Endothelial cell of umbilical vein (primary cell): ENCODE results near the gene TAF10. TPM values are rescaled to one million over a fixed set of nuclear protein-coding genes. Genes with fewer than 3 reads are reported as not detected.

Source experiments
- BruUV-seq: library from RNA; stranded (reverse); fragments of 400-500 nt; replicated peaks from 2 replicates; lab custom pipeline; 2021; lab: Mats Ljungman, UMichigan
- CTCF ChIA-PET: fragments of 300-600, 350-600 bp; sonication (Branson Sonifier 250); formaldehyde crosslinking; loops from one replicate; lab custom pipeline; 2021; ENCODE audit warnings: antibody characterized with exemption, inconsistent platforms; lab: Charles Lee
- POLR2A ChIA-PET: fragments of 300-600, 350-600 bp; sonication (Branson Sonifier 250); formaldehyde crosslinking; loops from one replicate; lab custom pipeline; 2021; ENCODE audit warnings: antibody characterized with exemption, inconsistent platforms; lab: Charles Lee
- DNase-seq: peaks from one replicate; pipeline ENCODE4 v3.0.0-alpha.2; 2011; ENCODE audit warnings: low read depth, low spot score
- FAIRE-seq: peaks from 2 replicates; lab custom pipeline; 2011; peaks lifted over from hg19 to GRCh38; lab: Jason Lieb, UNC
- H2AFZ ChIP-seq: 2 replicates; pipeline ENCODE4 v1.6.0; 2012; ENCODE audit warnings: low read depth, low read length, control low read depth, inconsistent platforms
- H3K27ac ChIP-seq: 2 replicates; pipeline ENCODE4 v1.5.1; 2011; ENCODE audit warnings: low read depth, mild to moderate bottlenecking, control low read depth, low read length, moderate library complexity; ENCODE audit not compliant: insufficient read depth
- H3K27me3 ChIP-seq, 2 experiments: 2 replicates each; pipeline versions ENCODE4 v1.6.0 to v1.6.1; 2011; ENCODE audit warnings: low read length in 2 of 2, mixed read lengths in 1 of 2; ENCODE audit not compliant: control insufficient read depth in 2 of 2, insufficient read depth in 2 of 2
- H3K36me3 ChIP-seq, 2 experiments: 2 replicates in 1 of 2; 3 replicates in 1 of 2; pipeline ENCODE4 v1.5.1; 2011; ENCODE audit warnings: low read length in 2 of 2, mild to moderate bottlenecking in 1 of 2, moderate library complexity in 1 of 2; ENCODE audit not compliant: control insufficient read depth in 2 of 2, insufficient read depth in 2 of 2; ENCODE audit errors: extremely low read depth in 1 of 2
- H3K4me1 ChIP-seq: 3 replicates; pipeline ENCODE4 v1.5.1; 2011; ENCODE audit warnings: mild to moderate bottlenecking, low read length; ENCODE audit not compliant: control insufficient read depth, insufficient read depth; ENCODE audit errors: extremely low read depth
- H3K4me2 ChIP-seq: 2 replicates; pipeline ENCODE4 v1.6.1; 2011; ENCODE audit warnings: low read length, control low read depth, mixed read lengths; ENCODE audit not compliant: insufficient read depth
- H3K4me3 ChIP-seq, 3 experiments: fragments of 200-600 bp in 1 of 3; sonication (generic), shearing (Covaris generic) in 1 of 3; replicated peaks in 1 of 3; 2 replicates each; pipeline ENCODE4 v1.5.1; 2011 to 2016; ENCODE audit warnings: control low read depth in 3 of 3, low read length in 3 of 3, mild to moderate bottlenecking in 2 of 3, inconsistent platforms in 1 of 3, low read depth in 1 of 3, moderate library complexity in 1 of 3; ENCODE audit not compliant: insufficient read depth in 1 of 3
- H3K79me2 ChIP-seq: 2 replicates; pipeline ENCODE4 v1.6.0; 2012; ENCODE audit warnings: low read length, inconsistent platforms; ENCODE audit not compliant: control insufficient read depth, insufficient read depth
- H3K9ac ChIP-seq: replicated peaks from 2 replicates; pipeline ENCODE3; 2011; ENCODE audit warnings: low read length, control low read depth; ENCODE audit not compliant: insufficient read depth; ENCODE audit errors: extremely low read depth
- H3K9me1 ChIP-seq: replicated peaks from 3 replicates; pipeline ENCODE4 v1.6.0; 2011; ENCODE audit warnings: mild to moderate bottlenecking, low read length; ENCODE audit not compliant: control insufficient read depth, insufficient read depth; ENCODE audit errors: extremely low read depth
- H3K9me3 ChIP-seq: replicated peaks from 2 replicates; pipeline ENCODE4 v1.5.1; 2012; ENCODE audit warnings: low read length, inconsistent platforms; ENCODE audit not compliant: control insufficient read depth, insufficient read depth
- H4K20me1 ChIP-seq: replicated peaks from 2 replicates; pipeline ENCODE3; 2011; ENCODE audit warnings: mild to moderate bottlenecking, low read length; ENCODE audit not compliant: control insufficient read depth, insufficient read depth; ENCODE audit errors: extremely low read depth
- EZH2 ChIP-seq: IDR thresholded peaks from 2 replicates; pipeline ENCODE4 v1.6.1; 2012; ENCODE audit warnings: borderline replicate concordance, low read depth, mild to moderate bottlenecking, moderate library complexity, low read length, inconsistent platforms; ENCODE audit not compliant: severe bottlenecking
- FOS ChIP-seq: IDR thresholded peaks from 2 replicates; pipeline ENCODE4 v1.6.1; 2011; ENCODE audit warnings: mild to moderate bottlenecking, low read length, moderate library complexity, borderline replicate concordance; ENCODE audit not compliant: insufficient read depth
- GATA2 ChIP-seq: IDR thresholded peaks from 2 replicates; pipeline ENCODE4 v1.7.0; 2011; ENCODE audit warnings: low read depth, mild to moderate bottlenecking, moderate library complexity, mixed read lengths, low read length; ENCODE audit not compliant: insufficient read length, insufficient read depth
- JUN ChIP-seq: IDR thresholded peaks from 2 replicates; pipeline ENCODE4 v1.6.1; 2011; ENCODE audit warnings: borderline replicate concordance, low read depth; ENCODE audit not compliant: insufficient read length, insufficient read depth
- MAX ChIP-seq: IDR thresholded peaks from 2 replicates; pipeline ENCODE4 v1.6.1; 2011; ENCODE audit not compliant: insufficient read depth, insufficient read length
- MYC ChIP-seq: IDR thresholded peaks from one replicate; pipeline ENCODE4 v1.6.1; 2011; ENCODE audit warnings: mild to moderate bottlenecking, low read depth, low read length
- POLR2A ChIP-seq: IDR thresholded peaks from 2 replicates; pipeline ENCODE4 v1.6.1; 2012; ENCODE audit warnings: low read depth, mild to moderate bottlenecking, control low read depth, low read length
- POLR2AphosphoS5 ChIP-seq: IDR thresholded peaks from 2 replicates; pipeline ENCODE4 v1.6.1; 2012; ENCODE audit warnings: low read depth, mild to moderate bottlenecking, control low read depth, low read length, moderate library complexity; ENCODE audit not compliant: insufficient read depth
- dilution Hi-C: fragments of 300-500 bp; cut with MboI; formaldehyde crosslinking; loops from one replicate; pipeline ENCODE4 v1.15.0; 2019; ENCODE audit warnings: low sequenced_read_pairs; ENCODE audit not compliant: extremely low pct_ligation_motif_present
- intact Hi-C: fragments of 100-400 bp; cut with micrococcal nuclease; formaldehyde crosslinking; loops from one replicate; pipeline ENCODE4 v1.10.0; 2022
- polyA plus RNA-seq, 4 experiments: library from polyadenylated mRNA; depleted of rRNA in 3 of 4; stranded (reverse) in 3 of 4; unstranded in 1 of 4; fragments of >200 nt; gene quantifications; 2 replicates each; pipeline versions ENCODE4 v1.2.1 to v1.2.3, GENCODE V29; 2011 to 2012; ENCODE audit warnings: missing spikeins in 1 of 4
- total RNA-seq: library from RNA; stranded (reverse); gene quantifications from 2 replicates; pipeline ENCODE4 v1.2.3, GENCODE V29; 2021
- TF ChIP-seq, protein P1 (sequence below), 2 donors: IDR thresholded peaks; 1 replicate in 1 of 2; 2 replicates in 1 of 2; pipeline ENCODE4 v1.5.1; 2011; ENCODE audit warnings: low read length in 2 of 2, mild to moderate bottlenecking in 2 of 2, moderate library complexity in 2 of 2, control low read depth in 1 of 2, inconsistent platforms in 1 of 2, low read depth in 1 of 2; ENCODE audit not compliant: insufficient read depth in 1 of 2; ENCODE audit errors: extremely low read depth in 1 of 2

TAF10 gene
- total and polyA plus RNA-seq, 2 donors (not counting 3 experiments of a cell fraction or from before 2014, with no cell fraction given): 86.2 to 149 TPM

DNA sequence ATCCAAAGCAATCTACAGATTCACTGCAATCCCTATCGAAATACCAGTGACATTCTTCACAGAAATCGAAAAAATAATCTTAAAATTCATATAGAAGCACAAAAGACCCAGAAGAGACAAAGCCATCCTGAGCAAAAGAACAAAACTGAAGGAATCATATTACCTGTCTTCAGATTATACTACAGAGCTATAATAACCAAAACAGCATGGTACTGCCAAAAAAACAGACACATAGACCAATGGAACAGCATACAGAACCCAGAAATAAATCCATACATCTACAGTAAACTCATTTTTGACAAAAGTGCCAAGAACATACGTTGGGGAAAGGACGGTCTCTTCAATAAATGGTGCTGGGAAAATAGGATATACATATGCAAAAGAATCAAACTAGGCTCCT, 27.5 kb downstream of the TAF10 start:
- intact Hi-C loops: no loop called here

More for the DNA sequence above, 27.5 kb downstream of the TAF10 start:
- Histone ChIP-seq H2AFZ (no peak overlapping the region), H4K20me1 (no peaks in the 10 kb centered on the region), H3K9me3 (no peaks in the 10 kb centered on the region), H3K27me3 (no peaks in the 10 kb centered on the region), H3K9me1 (no peaks in the 10 kb centered on the region), H3K27ac (no peak overlapping the region), H3K4me3 (no peak overlapping the region), H3K9ac (no peak overlapping the region), H3K4me2 (no peak overlapping the region), H3K4me1 (no peaks in the 10 kb centered on the region), H3K79me2 (no peaks in the 10 kb centered on the region), H3K36me3 (peaks cover 0 to 2% of the 10 kb centered on the region in 2 experiments)
- ChIA-PET POLR2A (no interaction called here), CTCF (interaction anchor here (1.7 kb wide), 1 partner anchor 54 kb away, joined by 5 read pairs; no protein-coding TSS in a partner anchor)
- TF ChIP-seq FOS (no peak), MAX (no peak), POLR2AphosphoS5 (no peak), JUN (no peak), GATA2 (no peak), EZH2 (no peak), MYC (no peak), POLR2A (no peak)
- TF ChIP-seq, protein P1, sequence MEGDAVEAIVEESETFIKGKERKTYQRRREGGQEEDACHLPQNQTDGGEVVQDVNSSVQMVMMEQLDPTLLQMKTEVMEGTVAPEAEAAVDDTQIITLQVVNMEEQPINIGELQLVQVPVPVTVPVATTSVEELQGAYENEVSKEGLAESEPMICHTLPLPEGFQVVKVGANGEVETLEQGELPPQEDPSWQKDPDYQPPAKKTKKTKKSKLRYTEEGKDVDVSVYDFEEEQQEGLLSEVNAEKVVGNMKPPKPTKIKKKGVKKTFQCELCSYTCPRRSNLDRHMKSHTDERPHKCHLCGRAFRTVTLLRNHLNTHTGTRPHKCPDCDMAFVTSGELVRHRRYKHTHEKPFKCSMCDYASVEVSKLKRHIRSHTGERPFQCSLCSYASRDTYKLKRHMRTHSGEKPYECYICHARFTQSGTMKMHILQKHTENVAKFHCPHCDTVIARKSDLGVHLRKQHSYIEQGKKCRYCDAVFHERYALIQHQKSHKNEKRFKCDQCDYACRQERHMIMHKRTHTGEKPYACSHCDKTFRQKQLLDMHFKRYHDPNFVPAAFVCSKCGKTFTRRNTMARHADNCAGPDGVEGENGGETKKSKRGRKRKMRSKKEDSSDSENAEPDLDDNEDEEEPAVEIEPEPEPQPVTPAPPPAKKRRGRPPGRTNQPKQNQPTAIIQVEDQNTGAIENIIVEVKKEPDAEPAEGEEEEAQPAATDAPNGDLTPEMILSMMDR (IDR thresholded peaks at IDR 0.05; ENCODE audit: extremely low read depth in 1 of 2, insufficient read depth in 1 of 2, low read depth in 1 of 2, low read length in 2 of 2): no peak
- FAIRE-seq: no peak
- DNase-seq: no peak
- dilution Hi-C loops: no loop called here
- BruUV-seq: no TSS peak
